OCI-LY1 (cell line): Measurements from ENCODE around the gene UST.
"Not testable (repeated sequence)": the region's sequence is repeated elsewhere in the genome, so short reads cannot be mapped to it uniquely, and the experiment has no call there.

Experiments used
- H2AFZ ChIP-seq: fragments of 200-600 bp; sonication (generic), shearing (Covaris generic); 2 replicates; pipeline ENCODE4 v1.6.0; 2014; ENCODE audit warnings: antibody characterized with exemption, mild to moderate bottlenecking, low read length
- H3F3A ChIP-seq: fragments of 200-600 bp; sonication (generic), shearing (Covaris generic); 2 replicates; pipeline ENCODE4 v1.6.0; 2014; ENCODE audit warnings: mild to moderate bottlenecking, antibody characterized with exemption, low read length, moderate library complexity; ENCODE audit not compliant: insufficient read depth
- H3K27ac ChIP-seq: fragments of 200-600 bp; sonication (generic); 2 replicates; pipeline ENCODE4 v1.5.1; 2014; ENCODE audit warnings: low read length, mixed run types, mild to moderate bottlenecking, low read depth; ENCODE audit not compliant: poor library complexity, severe bottlenecking
- H3K27me3 ChIP-seq: fragments of 200-600 bp; sonication (generic); 2 replicates; pipeline ENCODE4 v1.6.0; 2014; ENCODE audit warnings: antibody characterized with exemption, mild to moderate bottlenecking, low read length, moderate library complexity; ENCODE audit not compliant: insufficient read depth
- H3K36me3 ChIP-seq: fragments of 200-600 bp; sonication (generic); 2 replicates; pipeline ENCODE4 v1.6.1; 2014; ENCODE audit warnings: mild to moderate bottlenecking, antibody characterized with exemption, low read length, moderate library complexity, mixed read lengths; ENCODE audit not compliant: insufficient read depth
- H3K4me1 ChIP-seq: fragments of 200-600 bp; sonication (generic); 2 replicates; pipeline ENCODE4 v1.5.1; 2014; ENCODE audit warnings: mild to moderate bottlenecking, low read length, moderate library complexity; ENCODE audit not compliant: insufficient read depth, severe bottlenecking
- H3K4me2 ChIP-seq: fragments of 200-600 bp; sonication (generic), shearing (Covaris generic); 2 replicates; pipeline ENCODE4 v1.6.1; 2014; ENCODE audit warnings: low read length
- H3K4me3 ChIP-seq: fragments of 200-600 bp; sonication (generic); 2 replicates; pipeline ENCODE4 v1.5.1; 2014; ENCODE audit warnings: low read length, low read depth, mild to moderate bottlenecking, mixed read lengths; ENCODE audit not compliant: poor library complexity, severe bottlenecking
- H3K79me2 ChIP-seq: fragments of 200-600 bp; shearing (Covaris generic); 2 replicates; pipeline ENCODE4 v1.6.1; 2016; ENCODE audit warnings: mixed run types, low read length, mixed read lengths; ENCODE audit not compliant: insufficient read depth
- H3K9ac ChIP-seq: fragments of 200-600 bp; sonication (generic), shearing (Covaris generic); 2 replicates; pipeline ENCODE4 v1.6.1; 2014; ENCODE audit warnings: mild to moderate bottlenecking, low read length, mixed read lengths
- H3K9me2 ChIP-seq: fragments of 200-600 bp; sonication (generic), shearing (Covaris generic); 2 replicates; pipeline ENCODE4 v1.6.1; 2014; ENCODE audit warnings: low read depth, mild to moderate bottlenecking, low read length, mixed read lengths
- H3K9me3 ChIP-seq: fragments of 200-600 bp; shearing (Covaris generic); 2 replicates; pipeline ENCODE4 v1.6.1; 2014; ENCODE audit warnings: low read length, mixed read lengths
- H4K20me1 ChIP-seq: fragments of 200-600 bp; sonication (generic), shearing (Covaris generic); 2 replicates; pipeline ENCODE4 v1.6.0; 2016; ENCODE audit warnings: mild to moderate bottlenecking, low read length; ENCODE audit not compliant: insufficient read depth
- EZH2 ChIP-seq: fragments of 200-600 bp; sonication (generic), shearing (Covaris generic); IDR thresholded peaks from 2 replicates; pipeline ENCODE4 v1.8.0; 2017; ENCODE audit warnings: borderline replicate concordance, mixed run types, mild to moderate bottlenecking, antibody characterized with exemption, low read length, moderate library complexity, mixed read lengths
- TF ChIP-seq, protein P1 (sequence below): fragments of 200-600 bp; sonication (generic), shearing (Covaris generic); IDR thresholded peaks from 2 replicates; pipeline ENCODE4 v1.5.1; 2017; ENCODE audit warnings: mild to moderate bottlenecking, antibody characterized with exemption, low read length, moderate library complexity, mixed read lengths

The UST gene

DNA sequence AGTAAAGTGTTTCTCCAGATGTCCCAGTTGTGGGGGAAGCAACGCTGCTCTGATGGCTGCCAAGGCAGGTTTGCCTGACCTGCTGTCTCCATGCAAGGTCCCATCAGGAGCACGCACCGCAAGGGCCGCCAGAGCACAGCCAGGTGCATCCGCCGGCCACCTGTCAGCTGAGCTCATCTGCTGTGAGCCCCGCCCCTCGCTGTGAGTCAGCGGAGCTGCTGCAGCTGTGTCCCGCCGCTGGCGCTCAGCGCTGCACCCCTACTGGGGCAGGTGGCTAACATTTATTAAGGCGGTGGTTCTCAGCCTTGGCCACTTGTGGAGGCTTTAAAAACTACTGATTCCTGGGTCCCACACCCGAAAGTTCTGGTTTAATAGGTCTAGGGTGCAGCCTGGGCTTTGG, 225.7 kb downstream of the UST start:
- Histone ChIP-seq H4K20me1 (no peaks in the 10 kb centered on the region), H3K79me2 (no peaks in the 10 kb centered on the region), H3K36me3 (no peaks in the 10 kb centered on the region), H3K9me2 (no peaks in the 10 kb centered on the region), H3F3A (no peaks in the 10 kb centered on the region), H2AFZ (no peak overlapping the region), H3K4me2 (peak overlapping the region; percentile 35; the same call in 1 of the 2 replicates), H3K27ac (no peak overlapping the region), H3K4me3 (no peak overlapping the region), H3K4me1 (peaks cover 15% of the 10 kb centered on the region), H3K9me3 (no peaks in the 10 kb centered on the region), H3K9ac (no peak overlapping the region), H3K27me3 (peaks cover 11% of the 10 kb centered on the region; the same call in 1 of the 2 replicates)
- TF ChIP-seq EZH2: no peak
- TF ChIP-seq, protein P1, sequence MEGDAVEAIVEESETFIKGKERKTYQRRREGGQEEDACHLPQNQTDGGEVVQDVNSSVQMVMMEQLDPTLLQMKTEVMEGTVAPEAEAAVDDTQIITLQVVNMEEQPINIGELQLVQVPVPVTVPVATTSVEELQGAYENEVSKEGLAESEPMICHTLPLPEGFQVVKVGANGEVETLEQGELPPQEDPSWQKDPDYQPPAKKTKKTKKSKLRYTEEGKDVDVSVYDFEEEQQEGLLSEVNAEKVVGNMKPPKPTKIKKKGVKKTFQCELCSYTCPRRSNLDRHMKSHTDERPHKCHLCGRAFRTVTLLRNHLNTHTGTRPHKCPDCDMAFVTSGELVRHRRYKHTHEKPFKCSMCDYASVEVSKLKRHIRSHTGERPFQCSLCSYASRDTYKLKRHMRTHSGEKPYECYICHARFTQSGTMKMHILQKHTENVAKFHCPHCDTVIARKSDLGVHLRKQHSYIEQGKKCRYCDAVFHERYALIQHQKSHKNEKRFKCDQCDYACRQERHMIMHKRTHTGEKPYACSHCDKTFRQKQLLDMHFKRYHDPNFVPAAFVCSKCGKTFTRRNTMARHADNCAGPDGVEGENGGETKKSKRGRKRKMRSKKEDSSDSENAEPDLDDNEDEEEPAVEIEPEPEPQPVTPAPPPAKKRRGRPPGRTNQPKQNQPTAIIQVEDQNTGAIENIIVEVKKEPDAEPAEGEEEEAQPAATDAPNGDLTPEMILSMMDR: no peak

DNA sequence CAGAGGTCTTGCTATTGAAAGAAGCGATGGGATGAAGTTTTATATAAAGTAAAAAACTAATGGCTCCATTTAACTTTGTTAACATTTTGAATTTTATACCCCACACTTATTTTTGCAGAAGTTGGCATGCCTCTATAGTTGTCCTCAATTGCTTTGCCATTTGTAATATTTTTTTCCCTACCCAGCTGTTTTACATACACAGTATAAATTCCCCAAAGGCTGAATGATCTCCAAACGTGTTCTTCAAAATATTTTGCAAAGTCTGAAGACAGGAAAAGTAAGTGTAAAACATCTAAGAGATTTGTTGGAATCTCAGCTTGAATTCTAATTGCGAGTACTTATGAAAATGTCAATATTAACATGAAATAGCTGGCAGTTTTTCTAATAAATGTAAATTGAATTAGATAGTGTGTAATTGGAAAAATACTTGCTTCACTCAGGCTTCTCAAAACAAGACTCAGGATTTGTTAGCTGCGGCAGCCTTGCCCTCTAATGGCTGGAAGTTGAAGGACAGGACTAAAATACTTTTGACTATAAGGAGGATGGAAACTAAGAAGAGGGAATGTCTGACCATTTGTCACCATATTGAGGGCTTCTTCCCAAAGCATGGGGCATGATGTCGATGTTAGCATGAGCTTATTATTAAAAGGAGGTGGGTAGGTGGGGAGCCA, 226.8 kb downstream of the UST start:
- Histone ChIP-seq H3K36me3 (no peaks in the 10 kb centered on the region), H4K20me1 (no peaks in the 10 kb centered on the region), H3K9me2 (no peaks in the 10 kb centered on the region), H3K4me1 (peaks cover 15% of the 10 kb centered on the region), H2AFZ (no peak overlapping the region), H3K27ac (no peak overlapping the region), H3K4me3 (no peak overlapping the region), H3K27me3 (peaks cover 11% of the 10 kb centered on the region; the same call in 1 of the 2 replicates), H3K9me3 (no peaks in the 10 kb centered on the region), H3F3A (no peaks in the 10 kb centered on the region), H3K79me2 (no peaks in the 10 kb centered on the region), H3K9ac (no peak overlapping the region), H3K4me2 (no peak overlapping the region)
- TF ChIP-seq, protein P1: peak; percentile 18; the same call in 1 of the 2 replicates
- no peak for TF ChIP-seq EZH2

DNA sequence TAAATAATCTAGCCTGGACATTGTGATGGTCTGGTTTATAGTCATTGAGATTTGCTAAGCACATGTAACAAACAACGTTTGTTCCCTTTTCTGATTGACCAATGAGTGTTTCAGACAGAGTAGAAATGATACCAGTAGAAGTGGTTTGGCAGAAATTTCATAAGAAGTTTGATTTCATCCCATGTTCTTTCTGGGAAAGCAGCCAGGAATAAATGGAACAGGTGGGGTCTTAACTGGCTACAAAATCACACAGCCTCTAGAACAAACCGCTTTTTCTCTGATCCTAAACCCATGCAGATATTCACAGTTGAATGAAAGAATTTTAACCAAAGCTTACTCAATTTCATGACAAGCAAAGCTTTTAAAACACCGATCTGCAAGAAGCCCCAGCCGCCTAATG, 227.5 kb downstream of the UST start:
- Histone ChIP-seq H4K20me1 (no peaks in the 10 kb centered on the region), H3K9ac (no peak overlapping the region), H3K27ac (no peak overlapping the region), H3F3A (no peaks in the 10 kb centered on the region), H3K9me3 (no peaks in the 10 kb centered on the region), H3K4me3 (no peak overlapping the region), H3K9me2 (no peaks in the 10 kb centered on the region), H3K27me3 (peaks cover 11% of the 10 kb centered on the region; the same call in 1 of the 2 replicates), H3K79me2 (no peaks in the 10 kb centered on the region), H2AFZ (no peak overlapping the region), H3K36me3 (no peaks in the 10 kb centered on the region), H3K4me2 (no peak overlapping the region), H3K4me1 (peaks cover 15% of the 10 kb centered on the region)
- TF ChIP-seq, protein P1: no peak
- TF ChIP-seq EZH2: no peak

DNA sequence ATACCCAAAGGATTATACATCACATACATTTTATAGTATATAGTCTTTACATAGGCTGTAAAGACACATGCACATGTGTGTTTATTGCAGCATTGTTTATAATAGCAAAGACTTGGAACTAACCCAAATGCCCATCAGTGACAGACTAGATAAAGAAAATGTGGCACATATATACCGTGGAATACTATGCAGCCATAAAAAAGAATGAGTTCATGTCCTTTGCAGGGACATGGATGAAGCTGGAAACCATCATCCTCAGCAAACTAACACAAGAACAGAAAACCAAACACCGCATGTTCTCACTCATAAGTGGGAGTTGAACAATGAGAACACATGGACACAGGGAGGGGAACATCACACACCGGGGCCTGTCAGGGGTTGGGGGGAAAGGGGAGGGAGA, 231.5 kb downstream of the UST start:
- H3K27ac ChIP-seq, H3K9me3 ChIP-seq, H3K36me3 ChIP-seq, H2AFZ ChIP-seq, H4K20me1 ChIP-seq, H3K4me2 ChIP-seq, H3K27me3 ChIP-seq, H3F3A ChIP-seq, H3K9me2 ChIP-seq, H3K4me3 ChIP-seq, H3K79me2 ChIP-seq, H3K4me1 ChIP-seq, H3K9ac ChIP-seq: not testable (repeated sequence)
